Skeletal muscle satellite cell (primary cell): ENCODE measurements around the gene APBA2.
A peak's percentile ranks its signal among the peaks of the same experiment; 100 is the strongest.

Experiments
- H3K27me3 ChIP-seq: 2 replicates; pipeline ENCODE4 v1.7.0; 2013; ENCODE audit warnings: low read length; ENCODE audit not compliant: control insufficient read depth, insufficient read depth
- H3K36me3 ChIP-seq: 2 replicates; pipeline ENCODE4 v1.7.0; 2013; ENCODE audit warnings: mild to moderate bottlenecking, control low read depth, low read length; ENCODE audit not compliant: insufficient read depth
- H3K4me1 ChIP-seq: 2 replicates; pipeline ENCODE4 v1.7.0; 2013; ENCODE audit warnings: low read length; ENCODE audit not compliant: control insufficient read depth, insufficient read depth
- H3K4me2 ChIP-seq: 2 replicates; pipeline ENCODE4 v1.7.0; 2013; ENCODE audit warnings: mild to moderate bottlenecking, low read length
- H3K4me3 ChIP-seq: 2 replicates; pipeline ENCODE4 v1.7.0; 2013; ENCODE audit warnings: low read length
- H3K9ac ChIP-seq: 2 replicates; pipeline ENCODE4 v1.7.0; 2013; ENCODE audit warnings: mild to moderate bottlenecking, low read depth, low read length, moderate library complexity
- H3K9me3 ChIP-seq: replicated peaks from 2 replicates; pipeline ENCODE4 v1.7.0; 2013; ENCODE audit warnings: mild to moderate bottlenecking, control low read depth, low read length

APBA2 gene

GRCh38 chr15:29134641-29135308 is 249.0 kb downstream of the APBA2 start:
- Histone ChIP-seq H3K9ac (no peak overlapping the region), H3K36me3 (no peaks in the 10 kb centered on the region)

GRCh38 chr15:29135309-29135657 is 249.5 kb downstream of the APBA2 start:
- H3K4me1 ChIP-seq, result peaks cover 3% of the 10 kb centered on the region
- H3K27me3 ChIP-seq, result peaks cover 16% of the 10 kb centered on the region
- no peak overlapping the region for H3K9ac ChIP-seq
- H3K4me2 ChIP-seq, result no peak overlapping the region
- no peak overlapping the region for H3K4me3 ChIP-seq
- no peaks in the 10 kb centered on the region for H3K36me3 ChIP-seq
- H3K9me3 ChIP-seq, result no peaks in the 10 kb centered on the region

More at GRCh38 chr15:29134641-29135308, 249.0 kb downstream of the APBA2 start:
- Histone ChIP-seq H3K4me2 (no peak overlapping the region), H3K4me1 (peaks cover 3% of the 10 kb centered on the region), H3K9me3 (no peaks in the 10 kb centered on the region), H3K4me3 (no peak overlapping the region), H3K27me3 (peaks cover 12% of the 10 kb centered on the region)

- H3K4me2 ChIP-seq, result no peak overlapping the region
- H3K4me3 ChIP-seq, result no peak overlapping the region
- no peaks in the 10 kb centered on the region for H3K9me3 ChIP-seq
- peaks cover 3% of the 10 kb centered on the region for H3K4me1 ChIP-seq
- H3K9ac ChIP-seq, result no peak overlapping the region
- H3K36me3 ChIP-seq, result no peaks in the 10 kb centered on the region
- peaks cover 12% of the 10 kb centered on the region for H3K27me3 ChIP-seq
These were observed 250.2 kb downstream of the APBA2 start for GRCh38 chr15:29135702-29136646.

- H3K4me2 ChIP-seq, result no peak overlapping the region
- H3K27me3 ChIP-seq, result peaks cover 12% of the 10 kb centered on the region
- peaks cover 3% of the 10 kb centered on the region for H3K4me1 ChIP-seq
- no peak overlapping the region for H3K9ac ChIP-seq
- H3K9me3 ChIP-seq, result no peaks in the 10 kb centered on the region
- H3K4me3 ChIP-seq, result no peak overlapping the region
- no peaks in the 10 kb centered on the region for H3K36me3 ChIP-seq
These were observed 252.5 kb downstream of the APBA2 start for GRCh38 chr15:29138260-29138659.

GRCh38 chr15:29139072-29139471 is 253.3 kb downstream of the APBA2 start:
- no peak overlapping the region for H3K9ac ChIP-seq
- H3K9me3 ChIP-seq, result no peaks in the 10 kb centered on the region
- no peak overlapping the region for H3K4me3 ChIP-seq
- peaks cover 3% of the 10 kb centered on the region for H3K4me1 ChIP-seq
- H3K36me3 ChIP-seq, result no peaks in the 10 kb centered on the region
- no peak overlapping the region for H3K4me2 ChIP-seq
- H3K27me3 ChIP-seq, result peaks cover 6% of the 10 kb centered on the region

GRCh38 chr15:29139540-29140459 is 254.0 kb downstream of the APBA2 start:
- H3K9me3 ChIP-seq, result no peaks in the 10 kb centered on the region
- H3K4me2 ChIP-seq, result peak overlapping the region; percentile 55
- no peak overlapping the region for H3K9ac ChIP-seq
- no peaks in the 10 kb centered on the region for H3K36me3 ChIP-seq
- peaks cover 3% of the 10 kb centered on the region for H3K4me1 ChIP-seq
- peak overlapping the region; percentile 44 for H3K4me3 ChIP-seq
- H3K27me3 ChIP-seq, result peaks cover 6% of the 10 kb centered on the region

GRCh38 chr15:29140475-29141307 is 254.9 kb downstream of the APBA2 start:
- Histone ChIP-seq H3K36me3 (no peaks in the 10 kb centered on the region), H3K4me2 (no peak overlapping the region), H3K27me3 (peaks cover 6% of the 10 kb centered on the region), H3K4me1 (no peaks in the 10 kb centered on the region), H3K4me3 (no peak overlapping the region), H3K9ac (no peak overlapping the region), H3K9me3 (no peaks in the 10 kb centered on the region)

GRCh38 chr15:29141308-29142128 is 255.7 kb downstream of the APBA2 start:
- H3K4me3 ChIP-seq, result no peak overlapping the region
- H3K4me2 ChIP-seq, result no peak overlapping the region
- H3K9me3 ChIP-seq, result no peaks in the 10 kb centered on the region
- no peaks in the 10 kb centered on the region for H3K36me3 ChIP-seq
- no peak overlapping the region for H3K9ac ChIP-seq
- H3K4me1 ChIP-seq, result no peaks in the 10 kb centered on the region
- peaks cover 6% of the 10 kb centered on the region for H3K27me3 ChIP-seq

GRCh38 chr15:29142129-29142747 is 256.5 kb downstream of the APBA2 start:
- Histone ChIP-seq H3K4me3 (no peak overlapping the region), H3K9ac (no peak overlapping the region), H3K9me3 (no peaks in the 10 kb centered on the region), H3K4me2 (no peak overlapping the region), H3K4me1 (no peaks in the 10 kb centered on the region), H3K27me3 (peaks cover 6% of the 10 kb centered on the region), H3K36me3 (no peaks in the 10 kb centered on the region)

- Histone ChIP-seq H3K4me1 (no peaks in the 10 kb centered on the region), H3K9me3 (no peaks in the 10 kb centered on the region), H3K4me3 (no peak overlapping the region), H3K4me2 (no peak overlapping the region), H3K9ac (no peak overlapping the region), H3K27me3 (peaks cover 6% of the 10 kb centered on the region), H3K36me3 (no peaks in the 10 kb centered on the region)
These were observed 257.5 kb downstream of the APBA2 start for GRCh38 chr15:29143293-29143692.
